ENCODE measurements around the gene ST14.

ST14 gene

DNA sequence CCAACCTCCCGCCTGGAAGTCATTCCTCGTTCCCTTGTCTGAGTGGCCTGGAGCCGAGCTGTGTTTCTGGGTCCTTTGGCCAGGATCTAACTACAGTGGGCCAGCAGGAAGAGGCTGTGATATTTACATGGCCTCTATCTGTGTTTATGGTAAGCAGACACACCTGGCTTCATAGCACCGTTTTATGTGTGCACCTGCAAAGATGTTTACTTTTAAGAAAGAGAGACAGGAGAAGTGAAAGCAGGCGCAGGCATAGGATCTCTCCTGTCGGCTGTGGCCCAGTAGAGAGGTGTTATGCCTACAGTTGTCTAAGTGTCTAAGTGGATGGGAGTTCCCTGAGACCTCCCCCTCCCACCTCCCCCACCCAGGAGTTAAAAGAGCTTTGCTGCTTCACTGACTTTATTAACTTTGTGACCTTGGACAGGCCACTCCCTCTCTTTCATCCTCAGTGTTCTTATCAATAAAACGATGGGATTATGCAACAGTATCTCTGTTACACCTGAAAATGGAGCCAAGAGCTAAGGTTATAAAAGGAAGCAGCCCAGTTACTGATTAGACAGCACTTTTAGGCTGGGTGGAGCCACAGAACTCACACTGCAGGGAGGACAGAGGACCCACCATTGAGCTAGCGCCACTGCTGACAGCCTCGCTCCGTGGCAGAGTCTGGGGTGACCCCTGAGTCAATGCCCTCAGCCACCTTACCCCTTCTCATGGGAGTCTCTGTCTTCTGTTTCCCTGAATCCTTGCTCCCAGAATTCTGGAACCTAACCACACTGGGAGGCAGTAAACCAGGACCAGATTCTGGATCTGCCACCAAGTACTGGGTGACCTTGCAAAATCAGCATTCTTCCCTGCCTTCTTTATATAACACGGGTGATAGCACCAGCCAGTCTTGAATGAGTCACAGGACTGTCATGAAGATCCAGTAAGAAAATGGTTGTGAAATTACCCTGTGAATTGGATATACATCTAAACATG is 22.0 kb downstream of the ST14 start:
- TF ChIP-seq, protein P1, sequence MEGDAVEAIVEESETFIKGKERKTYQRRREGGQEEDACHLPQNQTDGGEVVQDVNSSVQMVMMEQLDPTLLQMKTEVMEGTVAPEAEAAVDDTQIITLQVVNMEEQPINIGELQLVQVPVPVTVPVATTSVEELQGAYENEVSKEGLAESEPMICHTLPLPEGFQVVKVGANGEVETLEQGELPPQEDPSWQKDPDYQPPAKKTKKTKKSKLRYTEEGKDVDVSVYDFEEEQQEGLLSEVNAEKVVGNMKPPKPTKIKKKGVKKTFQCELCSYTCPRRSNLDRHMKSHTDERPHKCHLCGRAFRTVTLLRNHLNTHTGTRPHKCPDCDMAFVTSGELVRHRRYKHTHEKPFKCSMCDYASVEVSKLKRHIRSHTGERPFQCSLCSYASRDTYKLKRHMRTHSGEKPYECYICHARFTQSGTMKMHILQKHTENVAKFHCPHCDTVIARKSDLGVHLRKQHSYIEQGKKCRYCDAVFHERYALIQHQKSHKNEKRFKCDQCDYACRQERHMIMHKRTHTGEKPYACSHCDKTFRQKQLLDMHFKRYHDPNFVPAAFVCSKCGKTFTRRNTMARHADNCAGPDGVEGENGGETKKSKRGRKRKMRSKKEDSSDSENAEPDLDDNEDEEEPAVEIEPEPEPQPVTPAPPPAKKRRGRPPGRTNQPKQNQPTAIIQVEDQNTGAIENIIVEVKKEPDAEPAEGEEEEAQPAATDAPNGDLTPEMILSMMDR (IDR thresholded peaks at IDR 0.05; ENCODE audit: low read depth, low read length, missing control alignments) = no peak
- DNase-seq (ENCODE audit: extremely low read depth, low read depth) = no peak
- no peak overlapping the region for H3K4me3 ChIP-seq (replicated peaks; ENCODE audit: low read depth, low read length)

DNA sequence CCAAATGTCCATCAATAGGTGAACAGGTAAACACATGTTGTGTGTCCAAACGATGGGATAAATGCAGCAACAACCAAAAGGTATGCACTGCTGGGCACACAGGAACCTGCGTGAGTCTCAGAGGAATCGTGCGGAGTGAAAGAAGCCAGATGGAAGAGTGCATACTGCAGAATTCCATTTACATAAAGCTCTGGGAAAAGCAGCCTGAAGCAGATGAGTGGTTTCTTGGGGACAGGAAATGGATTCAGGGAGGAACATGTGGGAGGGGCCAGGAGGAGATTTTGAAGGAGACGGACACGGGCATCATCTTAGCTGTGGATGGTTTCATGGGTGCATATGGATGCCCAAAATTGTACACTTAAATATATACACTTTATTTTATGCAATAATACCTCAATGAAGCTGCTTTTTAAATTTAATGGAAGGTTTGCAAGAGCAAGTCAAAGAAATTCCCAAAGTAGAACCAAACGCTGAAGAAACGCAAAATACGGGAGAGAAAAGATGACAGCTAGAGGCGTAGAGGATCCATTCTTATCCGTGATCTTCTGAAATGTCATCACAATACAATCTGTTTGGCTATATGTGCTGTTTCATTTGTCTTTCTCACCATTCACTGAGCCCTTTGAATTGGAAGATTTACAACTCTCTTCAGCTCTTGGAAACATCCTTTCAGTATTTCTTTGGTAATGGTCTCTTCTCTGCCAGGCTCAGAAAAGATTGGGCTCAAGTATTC is 24.5 kb downstream of the ST14 start:
- TF ChIP-seq, protein P1 (IDR thresholded peaks at IDR 0.05; ENCODE audit: low read depth, low read length, missing control alignments) = no peak
- no peak overlapping the region for H3K4me3 ChIP-seq (replicated peaks; ENCODE audit: low read depth, low read length)
- DNase-seq (ENCODE audit: extremely low read depth, low read depth) = no peak

DNA sequence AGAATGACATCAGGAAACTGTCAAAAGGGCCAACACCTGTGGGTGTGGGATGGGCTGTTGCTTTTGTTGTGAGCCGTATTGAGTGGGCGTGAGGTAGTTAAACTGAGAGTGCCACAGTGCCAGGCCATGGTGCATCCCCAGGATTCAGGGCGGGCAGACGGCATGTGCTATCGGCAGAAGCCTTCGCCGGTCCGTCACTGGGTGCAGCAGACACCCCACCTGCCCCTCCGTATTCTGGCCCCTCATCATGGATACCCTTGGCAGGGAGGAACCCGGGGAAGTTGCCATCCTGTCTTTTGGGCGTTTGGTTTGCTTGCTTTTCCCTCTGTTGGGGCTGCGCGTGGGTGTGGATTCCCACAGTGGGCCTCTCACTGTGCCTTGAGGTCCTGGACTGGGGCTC is 27.5 kb downstream of the ST14 start:
- TF ChIP-seq, protein P1 (IDR thresholded peaks at IDR 0.05; ENCODE audit: low read depth, low read length, missing control alignments) = no peak
- no peak overlapping the region for H3K4me3 ChIP-seq (replicated peaks; ENCODE audit: low read depth, low read length)

DNA sequence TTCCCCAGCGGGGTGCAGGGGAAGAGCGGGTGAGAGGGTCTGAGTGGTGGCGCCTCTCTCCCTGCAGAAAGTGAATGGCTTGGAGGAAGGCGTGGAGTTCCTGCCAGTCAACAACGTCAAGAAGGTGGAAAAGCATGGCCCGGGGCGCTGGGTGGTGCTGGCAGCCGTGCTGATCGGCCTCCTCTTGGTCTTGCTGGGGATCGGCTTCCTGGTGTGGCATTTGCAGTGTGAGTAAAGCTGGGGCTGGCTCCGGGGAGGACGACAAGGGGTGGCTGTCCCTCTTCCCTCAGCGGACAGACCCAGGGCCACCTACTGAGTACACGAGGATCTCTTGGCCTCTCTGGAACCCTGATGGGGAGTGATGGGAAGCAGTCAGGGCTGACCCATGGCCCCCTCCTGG is 28.5 kb downstream of the ST14 start:
- no peak overlapping the region for H3K4me3 ChIP-seq (replicated peaks; ENCODE audit: low read depth, low read length)
- TF ChIP-seq, protein P1 (IDR thresholded peaks at IDR 0.05; ENCODE audit: low read depth, low read length, missing control alignments) = no peak
- DNase-seq (ENCODE audit: extremely low read depth, low read depth) = no peak

More for the DNA sequence above, 27.5 kb downstream of the ST14 start:
- no peak for DNase-seq (ENCODE audit: extremely low read depth, low read depth)

DNA sequence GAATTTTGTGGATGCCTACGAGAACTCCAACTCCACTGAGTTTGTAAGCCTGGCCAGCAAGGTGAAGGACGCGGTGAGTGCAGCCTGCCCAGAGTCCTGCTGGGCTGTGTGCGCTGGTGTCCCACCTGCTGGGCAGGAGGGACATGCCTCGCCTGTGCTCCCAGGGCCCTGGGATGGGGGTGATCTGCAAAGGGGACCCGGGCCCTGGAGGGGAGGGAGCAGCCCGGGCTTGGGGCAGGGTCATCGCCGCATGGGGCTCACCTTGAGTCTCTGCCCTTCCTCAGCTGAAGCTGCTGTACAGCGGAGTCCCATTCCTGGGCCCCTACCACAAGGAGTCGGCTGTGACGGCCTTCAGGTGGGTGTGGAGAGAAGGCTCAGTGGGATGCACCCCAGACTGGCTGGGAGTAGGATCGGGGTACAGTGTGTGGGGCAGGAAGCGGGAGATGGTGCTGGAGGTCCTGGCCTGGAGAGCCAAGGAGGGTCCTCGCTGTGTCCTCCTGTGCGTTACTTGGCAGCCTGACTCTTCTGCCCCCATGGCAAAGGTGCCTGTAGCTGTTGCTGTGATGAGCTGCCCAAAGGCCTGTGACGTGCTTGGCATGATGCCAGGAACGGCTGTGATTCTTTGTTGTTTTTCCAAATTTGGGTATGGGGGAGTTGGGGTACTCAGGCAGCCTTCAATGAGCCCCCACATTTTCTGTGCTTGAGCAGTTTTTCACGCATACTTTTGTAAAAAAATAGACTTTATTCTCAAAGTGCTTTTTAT is 29.2 kb downstream of the ST14 start:
- no peak overlapping the region for H3K4me3 ChIP-seq (replicated peaks; ENCODE audit: low read depth, low read length)
- DNase-seq (ENCODE audit: extremely low read depth, low read depth) = no peak
- TF ChIP-seq, protein P1 (IDR thresholded peaks at IDR 0.05; ENCODE audit: low read depth, low read length, missing control alignments) = no peak

DNA sequence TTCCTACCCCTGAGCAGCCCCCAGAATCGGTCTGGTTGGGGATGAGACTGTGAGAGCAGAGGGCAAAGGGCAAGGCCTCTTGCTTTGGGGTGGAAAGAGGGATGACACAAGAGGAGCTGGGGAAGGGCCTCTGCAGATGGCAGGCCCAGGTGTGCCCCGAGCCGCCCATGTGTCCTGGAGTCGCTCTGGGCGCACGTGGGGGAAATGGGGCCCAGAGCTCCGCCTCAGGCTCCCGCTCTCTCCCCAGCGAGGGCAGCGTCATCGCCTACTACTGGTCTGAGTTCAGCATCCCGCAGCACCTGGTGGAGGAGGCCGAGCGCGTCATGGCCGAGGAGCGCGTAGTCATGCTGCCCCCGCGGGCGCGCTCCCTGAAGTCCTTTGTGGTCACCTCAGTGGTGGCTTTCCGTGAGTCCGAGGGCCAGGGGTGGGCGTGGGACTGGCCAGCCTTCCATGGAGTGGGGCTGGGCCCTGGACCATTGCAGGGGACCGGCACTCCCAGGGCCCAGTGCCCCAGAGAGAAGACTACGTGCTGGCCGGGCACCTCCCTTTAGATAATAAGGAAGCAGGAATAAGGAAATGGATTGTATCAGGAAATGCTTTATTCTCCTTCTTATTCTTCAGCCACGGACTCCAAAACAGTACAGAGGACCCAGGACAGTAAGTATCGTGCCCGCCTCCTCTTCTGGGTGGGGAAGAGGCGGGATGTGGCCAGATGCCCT is 30.1 kb downstream of the ST14 start:
- no peak overlapping the region for H3K4me3 ChIP-seq (replicated peaks; ENCODE audit: low read depth, low read length)
- no peak for DNase-seq (ENCODE audit: extremely low read depth, low read depth)
- TF ChIP-seq, protein P1 (IDR thresholded peaks at IDR 0.05; ENCODE audit: low read depth, low read length, missing control alignments) = no peak

Data from HFF-Myc (cell line).